ENCODE data around the gene DNAH2. TPM values are rescaled to one million over a fixed set of nuclear protein-coding genes. Genes with fewer than 3 reads are reported as not detected.
A peak's percentile ranks its signal among the peaks of the same experiment; 100 is the strongest.

DNAH2 gene
- total and polyA plus RNA-seq, 2 of the 13 experiments (the other 11 are each of a cell fraction or from before 2014, with no cell fraction given) = not detected

- TF ChIP-seq HMGXB4 (CRISPR knock-in tag; IDR thresholded peaks at IDR 0.05; ENCODE audit: borderline replicate concordance in 1 of 2, low read depth in 1 of 2) (peak in 1 of 2 experiments; percentile 61; a peak in 1 of 4 replicates), NR2F2 (IDR thresholded peaks at IDR 0.05; ENCODE audit: borderline replicate concordance, low read depth) (no peak), ELF3 (CRISPR knock-in tag; IDR thresholded peaks at IDR 0.05) (no peak), RARG (CRISPR knock-in tag; IDR thresholded peaks at IDR 0.05; ENCODE audit: low read depth) (no peak), SMC3 (IDR thresholded peaks at IDR 0.05; ENCODE audit: low read length) (no peak), ZNF318 (CRISPR knock-in tag; IDR thresholded peaks at IDR 0.05) (no peak), ZNF563 (CRISPR knock-in tag; IDR thresholded peaks at IDR 0.05) (no peak; the same call in 1 of the 2 replicates), ZNF432 (CRISPR knock-in tag; IDR thresholded peaks at IDR 0.05; ENCODE audit: borderline replicate concordance) (no peak), ZNF83 (CRISPR knock-in tag; IDR thresholded peaks at IDR 0.05; ENCODE audit: borderline replicate concordance) (no peak), POLR2G (IDR thresholded peaks at IDR 0.05; ENCODE audit: low read depth, low read length) (peak; percentile 65), ZNF441 (CRISPR knock-in tag; IDR thresholded peaks at IDR 0.05; ENCODE audit: borderline replicate concordance) (no peak), TGIF2 (CRISPR knock-in tag; IDR thresholded peaks at IDR 0.05) (no peak; the same call in 1 of the 2 replicates), ZNF33B (CRISPR knock-in tag; IDR thresholded peaks at IDR 0.05) (no peak), ZNF660 (CRISPR knock-in tag; IDR thresholded peaks at IDR 0.05; ENCODE audit: borderline replicate concordance, low read depth) (no peak), XBP1 (CRISPR knock-in tag; IDR thresholded peaks at IDR 0.05) (no peak), U2AF2 (IDR thresholded peaks at IDR 0.05; ENCODE audit: low read depth, low read length) (no peak), ZNF446 (CRISPR knock-in tag; IDR thresholded peaks at IDR 0.05) (0 out of 2 replicates have a peak, but pooled peaks have one; percentile 9), SMAD9 (CRISPR knock-in tag; IDR thresholded peaks at IDR 0.05) (no peak), RXRA (CRISPR knock-in tag; IDR thresholded peaks at IDR 0.05) (no peak)
- TF ChIP-seq, protein P1, sequence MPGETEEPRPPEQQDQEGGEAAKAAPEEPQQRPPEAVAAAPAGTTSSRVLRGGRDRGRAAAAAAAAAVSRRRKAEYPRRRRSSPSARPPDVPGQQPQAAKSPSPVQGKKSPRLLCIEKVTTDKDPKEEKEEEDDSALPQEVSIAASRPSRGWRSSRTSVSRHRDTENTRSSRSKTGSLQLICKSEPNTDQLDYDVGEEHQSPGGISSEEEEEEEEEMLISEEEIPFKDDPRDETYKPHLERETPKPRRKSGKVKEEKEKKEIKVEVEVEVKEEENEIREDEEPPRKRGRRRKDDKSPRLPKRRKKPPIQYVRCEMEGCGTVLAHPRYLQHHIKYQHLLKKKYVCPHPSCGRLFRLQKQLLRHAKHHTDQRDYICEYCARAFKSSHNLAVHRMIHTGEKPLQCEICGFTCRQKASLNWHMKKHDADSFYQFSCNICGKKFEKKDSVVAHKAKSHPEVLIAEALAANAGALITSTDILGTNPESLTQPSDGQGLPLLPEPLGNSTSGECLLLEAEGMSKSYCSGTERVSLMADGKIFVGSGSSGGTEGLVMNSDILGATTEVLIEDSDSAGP (CRISPR knock-in tag; IDR thresholded peaks at IDR 0.05; ENCODE audit: borderline replicate concordance) = peak; percentile 82
Observed at GRCh38 chr17:7841915-7842379, 124.4 kb downstream of the DNAH2 start (continued).
